H9 (cell line): ENCODE data around the gene EHF. TPM values are rescaled to one million over a fixed set of nuclear protein-coding genes. Genes with fewer than 3 reads are reported as not detected.

Source experiments
- DNase-seq: peaks from one replicate; pipeline ENCODE4 v3.0.0-alpha.2; 2017
- H2AFZ ChIP-seq: one replicate; pipeline ENCODE4 v1.6.1; 2013; ENCODE audit warnings: mild to moderate bottlenecking, low read length, control low read depth, moderate library complexity
- H2AK5ac ChIP-seq: 2 replicates; pipeline ENCODE4 v1.6.1; 2013; ENCODE audit warnings: low read length, control low read depth, mixed read lengths; ENCODE audit not compliant: insufficient read length
- H2BK120ac ChIP-seq: one replicate; pipeline ENCODE4 v1.6.1; 2013; ENCODE audit warnings: low read depth, mild to moderate bottlenecking, low read length, control low read depth, inconsistent platforms; ENCODE audit not compliant: poor library complexity, severe bottlenecking
- H2BK12ac ChIP-seq: 2 replicates; pipeline ENCODE4 v1.6.1; 2013; ENCODE audit warnings: low read length, control low read depth, mixed read lengths, low read depth; ENCODE audit not compliant: insufficient read length
- H2BK15ac ChIP-seq: 2 replicates; pipeline ENCODE4 v1.6.1; 2013; ENCODE audit warnings: low read depth, low read length, control low read depth
- H2BK20ac ChIP-seq: one replicate; pipeline ENCODE4 v1.6.1; 2013; ENCODE audit warnings: low read depth, mild to moderate bottlenecking, low read length, control low read depth, inconsistent platforms; ENCODE audit not compliant: poor library complexity, severe bottlenecking
- H2BK5ac ChIP-seq: 2 replicates; pipeline ENCODE4 v1.6.1; 2013; ENCODE audit warnings: low read length, control low read depth, mixed read lengths; ENCODE audit not compliant: insufficient read length
- H3K14ac ChIP-seq: 2 replicates; pipeline ENCODE4 v1.6.1; 2013; ENCODE audit warnings: low read length, control low read depth; ENCODE audit not compliant: insufficient read depth
- H3K18ac ChIP-seq: 2 replicates; pipeline ENCODE4 v1.6.1; 2013; ENCODE audit warnings: low read depth, mild to moderate bottlenecking, mixed read lengths, low read length, control low read depth; ENCODE audit not compliant: insufficient read length
- H3K23ac ChIP-seq: 2 replicates; pipeline ENCODE4 v1.6.1; 2013; ENCODE audit warnings: low read length, control low read depth, mixed read lengths, low read depth; ENCODE audit not compliant: insufficient read length
- H3K23me2 ChIP-seq: 2 replicates; pipeline ENCODE4 v1.6.1; 2013; ENCODE audit warnings: low read depth, mild to moderate bottlenecking, mixed read lengths, low read length, control low read depth; ENCODE audit not compliant: insufficient read length, poor library complexity, severe bottlenecking
- H3K27ac ChIP-seq: 2 replicates; pipeline ENCODE4 v1.5.1; 2013; ENCODE audit warnings: low read length, control low read depth, mixed read lengths, low read depth; ENCODE audit not compliant: insufficient read length
- H3K27me3 ChIP-seq: 2 replicates; pipeline ENCODE4 v1.6.1; 2013; ENCODE audit warnings: low read length, control low read depth, inconsistent platforms; ENCODE audit not compliant: insufficient read depth
- H3K4ac ChIP-seq: 2 replicates; pipeline ENCODE4 v1.6.1; 2013; ENCODE audit warnings: low read depth, mild to moderate bottlenecking, control low read depth, inconsistent platforms, low read length, moderate library complexity
- H3K4me1 ChIP-seq: 2 replicates; pipeline ENCODE4 v1.6.1; 2013; ENCODE audit warnings: low read length, control low read depth, inconsistent platforms; ENCODE audit not compliant: insufficient read depth
- H3K4me2 ChIP-seq: 2 replicates; pipeline ENCODE4 v1.6.1; 2013; ENCODE audit warnings: low read length, control low read depth, mixed read lengths; ENCODE audit not compliant: insufficient read length, insufficient read depth
- H3K56ac ChIP-seq: 2 replicates; pipeline ENCODE4 v1.6.1; 2013; ENCODE audit warnings: low read depth, mild to moderate bottlenecking, mixed read lengths, low read length, control low read depth; ENCODE audit not compliant: insufficient read length
- H3K79me1 ChIP-seq: 2 replicates; pipeline ENCODE4 v1.6.1; 2013; ENCODE audit warnings: low read depth, mild to moderate bottlenecking, moderate library complexity, low read length, control low read depth, inconsistent platforms; ENCODE audit not compliant: insufficient read depth, poor library complexity, severe bottlenecking
- H3K79me2 ChIP-seq: 2 replicates; pipeline ENCODE4 v1.6.1; 2013; ENCODE audit warnings: low read length, control low read depth, inconsistent platforms; ENCODE audit not compliant: insufficient read depth
- H3K9ac ChIP-seq: 2 replicates; pipeline ENCODE4 v1.6.1; 2013; ENCODE audit warnings: low read length, control low read depth, mixed read lengths; ENCODE audit not compliant: insufficient read length; ENCODE audit errors: extremely low read depth
- H3K9me3 ChIP-seq: one replicate; pipeline ENCODE4 v1.6.1; 2013; ENCODE audit warnings: low read depth, low read length, inconsistent platforms; ENCODE audit not compliant: control insufficient read depth
- H3T11ph ChIP-seq: one replicate; pipeline ENCODE4 v1.6.1; 2013; ENCODE audit warnings: mild to moderate bottlenecking, low read length, control low read depth, inconsistent platforms
- H4K20me1 ChIP-seq: one replicate; pipeline ENCODE4 v1.6.1; 2013; ENCODE audit not compliant: control insufficient read depth, insufficient read length, insufficient read depth
- H4K5ac ChIP-seq: 2 replicates; pipeline ENCODE4 v1.6.1; 2013; ENCODE audit warnings: low read depth, mild to moderate bottlenecking, mixed read lengths, low read length, control low read depth; ENCODE audit not compliant: insufficient read length
- H4K8ac ChIP-seq: replicated peaks from 2 replicates; pipeline ENCODE4 v1.6.1; 2013; ENCODE audit warnings: low read length, control low read depth, mixed read lengths, low read depth; ENCODE audit not compliant: insufficient read length
- H4K91ac ChIP-seq: 2 replicates; pipeline ENCODE4 v1.6.1; 2013; ENCODE audit warnings: low read depth, mild to moderate bottlenecking, moderate library complexity, mixed read lengths, low read length, control low read depth; ENCODE audit not compliant: insufficient read length
- H3K27ac Mint-ChIP-seq, 3 experiments: 2 replicates in 2 of 3; 3 replicates in 1 of 3; pipeline ENCODE4 v1.8.0; 2020 to 2021; ENCODE audit warnings: mixed read lengths in 3 of 3, mild to moderate bottlenecking in 1 of 3, moderate library complexity in 1 of 3
- H3K27me3 Mint-ChIP-seq: 2 replicates; pipeline ENCODE4 v1.8.0; 2021; ENCODE audit warnings: low read depth, mild to moderate bottlenecking, moderate library complexity, mixed read lengths
- H3K36me3 Mint-ChIP-seq, 3 experiments: 2 replicates in 2 of 3; 3 replicates in 1 of 3; pipeline ENCODE4 v1.8.0; 2020 to 2021; ENCODE audit warnings: low read depth in 3 of 3, mixed read lengths in 3 of 3; ENCODE audit not compliant: insufficient read depth in 1 of 3
- H3K4me1 Mint-ChIP-seq, 2 experiments: 2 replicates each; pipeline ENCODE4 v1.8.0; 2020; ENCODE audit warnings: mixed read lengths in 2 of 2
- H3K4me3 Mint-ChIP-seq, 2 experiments: 2 replicates in 1 of 2; 3 replicates in 1 of 2; pipeline ENCODE4 v1.8.0; 2020 to 2021; ENCODE audit warnings: mild to moderate bottlenecking in 2 of 2, mixed read lengths in 2 of 2, moderate library complexity in 1 of 2
- H3K9me3 Mint-ChIP-seq, 2 experiments: 2 replicates in 1 of 2; 3 replicates in 1 of 2; pipeline ENCODE4 v1.8.0; 2020; ENCODE audit warnings: mild to moderate bottlenecking in 2 of 2, mixed read lengths in 2 of 2, moderate library complexity in 1 of 2
- CTCF ChIP-seq: fragments of 200-600 bp; sonication (generic); conservative IDR thresholded peaks from 3 replicates; pipeline ENCODE4 v1.8.0; 2021; ENCODE audit warnings: antibody characterized with exemption, mild to moderate bottlenecking
- WGBS: extraction: QIAGEN DNeasy Blood & Tissue Kit; methylation state at CpG from one replicate; pipeline ENCODE4 v1.1.7; 2013; ENCODE audit warnings: missing lambda C conversion rate, low lambda C conversion rate, mixed read lengths; ENCODE audit not compliant: insufficient read length; ENCODE audit errors: extremely low coverage; 5-methylcytosine and 5-hydroxymethylcytosine counted together
- total RNA-seq: library from RNA; stranded (reverse); gene quantifications from 2 replicates; pipeline ENCODE4 v1.2.1, GENCODE V29; 2021

Gene EHF
- total RNA-seq, 1 experiment from 2014 or later: not detected

GRCh38 chr11:34595391-34595790, 25.5 kb upstream of the EHF start:
- no CpG with 5 or more reads among the region's 2 CpGs for WGBS

More at GRCh38 chr11:34595391-34595790, 25.5 kb upstream of the EHF start:
- H3K27me3 ChIP-seq: no peaks in the 10 kb centered on the region
- no peak for TF ChIP-seq CTCF
- no peak overlapping the region for H3K56ac ChIP-seq
- no peak overlapping the region for H4K5ac ChIP-seq
- no peak overlapping the region for H2AFZ ChIP-seq
- Mint-ChIP-seq H3K36me3 (peaks cover 0 to 17% (median 3%) of the 10 kb centered on the region in 3 experiments; a peak in 4 of 7 replicates), H3K9me3 (peaks cover 22 to 25% of the 10 kb centered on the region in 2 experiments), H3K4me1 (peaks cover 0 to 4% of the 10 kb centered on the region in 2 experiments; a peak in 3 of 4 replicates), H3K27me3 (no peaks in the 10 kb centered on the region; the same call in none of the 2 replicates), H3K4me3 (no peak overlapping the region), H3K27ac (no peak overlapping the region)
- no peak overlapping the region for H4K91ac ChIP-seq
- H3K9ac ChIP-seq: no peak overlapping the region
- H2BK20ac ChIP-seq: no peak overlapping the region
- H4K20me1 ChIP-seq: no peaks in the 10 kb centered on the region
- H3K79me2 ChIP-seq: no peaks in the 10 kb centered on the region
- H3K14ac ChIP-seq: no peak overlapping the region
- H2AK5ac ChIP-seq: no peak overlapping the region
- no peak overlapping the region for H3K27ac ChIP-seq
- H2BK15ac ChIP-seq: no peak overlapping the region
- no peaks in the 10 kb centered on the region for H3K4me1 ChIP-seq
- H2BK12ac ChIP-seq: no peak overlapping the region
- H3K18ac ChIP-seq: no peak overlapping the region
- H2BK5ac ChIP-seq: no peak overlapping the region
- H3K79me1 ChIP-seq: no peaks in the 10 kb centered on the region
- H3K4ac ChIP-seq: no peak overlapping the region
- H4K8ac ChIP-seq: no peak overlapping the region
- H3K23ac ChIP-seq: no peak overlapping the region
- no peak overlapping the region for H3T11ph ChIP-seq
- DNase-seq: no peak
- H3K23me2 ChIP-seq: no peaks in the 10 kb centered on the region
- H3K4me2 ChIP-seq: no peak overlapping the region
- no peaks in the 10 kb centered on the region for H3K9me3 ChIP-seq
- no peak overlapping the region for H2BK120ac ChIP-seq
